H1 (cell line): ENCODE results near the gene MINDY3. TPM values are rescaled to one million over a fixed set of nuclear protein-coding genes. Genes with fewer than 3 reads are reported as not detected.

ENCODE experiments used
- CTCF ChIA-PET: fragments of 300-600 bp; sonication (Branson Sonifier 250); formaldehyde crosslinking; loops from one replicate; lab custom pipeline; 2021; ENCODE audit not compliant: partially characterized antibody; lab: Charles Lee
- POLR2A ChIA-PET: fragments of 300-600 bp; sonication (Branson Sonifier 250); formaldehyde crosslinking; loops from one replicate; lab custom pipeline; 2021; ENCODE audit warnings: inconsistent platforms; ENCODE audit not compliant: partially characterized antibody; lab: Charles Lee
- DNase-seq, 2 experiments: peaks; one replicate each; pipeline versions ENCODE4 v3.0.0 to v3.0.0-alpha.2; 2010 to 2022; ENCODE audit warnings: low spot score in 2 of 2, low read depth in 1 of 2, mixed read lengths in 1 of 2
- FAIRE-seq: peaks from 2 replicates; lab custom pipeline; 2011; peaks lifted over from hg19 to GRCh38; lab: Jason Lieb, UNC
- H2AFZ ChIP-seq: 2 replicates; pipeline ENCODE4 v1.8.1; 2012; ENCODE audit warnings: low read length, inconsistent platforms
- H2AK5ac ChIP-seq: 2 replicates; pipeline ENCODE4 v1.6.1; 2013; ENCODE audit warnings: low read depth, low read length
- H2BK120ac ChIP-seq: replicated peaks from 2 replicates; pipeline ENCODE3; 2013; ENCODE audit warnings: low read depth, low read length, inconsistent platforms
- H2BK12ac ChIP-seq: 2 replicates; pipeline ENCODE4 v1.6.1; 2013; ENCODE audit warnings: low read depth, low read length
- H2BK15ac ChIP-seq: 2 replicates; pipeline ENCODE4 v1.6.1; 2013; ENCODE audit warnings: low read length
- H2BK20ac ChIP-seq: 2 replicates; pipeline ENCODE4 v1.6.1; 2013; ENCODE audit warnings: low read length
- H2BK5ac ChIP-seq: 2 replicates; pipeline ENCODE4 v1.6.1; 2013; ENCODE audit warnings: low read depth, low read length
- H3K14ac ChIP-seq: 2 replicates; pipeline ENCODE4 v1.6.1; 2013; ENCODE audit warnings: inconsistent platforms; ENCODE audit not compliant: insufficient read length
- H3K18ac ChIP-seq: 2 replicates; pipeline ENCODE4 v1.6.1; 2013; ENCODE audit warnings: low read length; ENCODE audit errors: extremely low read depth
- H3K23ac ChIP-seq: 2 replicates; pipeline ENCODE4 v1.6.1; 2013; ENCODE audit warnings: inconsistent platforms; ENCODE audit not compliant: insufficient read length
- H3K23me2 ChIP-seq: 2 replicates; pipeline ENCODE4 v1.6.1; 2013; ENCODE audit warnings: low read depth, low read length
- H3K27ac ChIP-seq: 2 replicates; pipeline ENCODE4 v1.6.1; 2011; ENCODE audit warnings: low read depth, low read length, inconsistent platforms
- H3K27me3 ChIP-seq, 4 experiments: replicated peaks in 1 of 4; 1 replicate in 1 of 4; 2 replicates in 3 of 4; pipeline versions ENCODE4 v1.6.1 to v1.8.1; 2011 to 2013; ENCODE audit warnings: low read length in 3 of 4, mild to moderate bottlenecking in 3 of 4, inconsistent platforms in 2 of 4, mixed read lengths in 2 of 4, moderate library complexity in 1 of 4; ENCODE audit not compliant: control insufficient read depth in 3 of 4, insufficient read depth in 3 of 4; ENCODE audit errors: extremely low read depth in 1 of 4
- H3K36me3 ChIP-seq, 4 experiments: 2 replicates each; pipeline versions ENCODE4 v1.6.1 to v1.8.1; 2011 to 2013; ENCODE audit warnings: mild to moderate bottlenecking in 4 of 4, low read length in 3 of 4, moderate library complexity in 2 of 4, control low read depth in 1 of 4, inconsistent platforms in 1 of 4; ENCODE audit not compliant: insufficient read depth in 4 of 4, control insufficient read depth in 2 of 4
- H3K4ac ChIP-seq: replicated peaks from 2 replicates; pipeline ENCODE3; 2013; ENCODE audit warnings: low read length, low read depth, mixed read lengths, inconsistent platforms; ENCODE audit not compliant: insufficient read length
- H3K4me1 ChIP-seq, 4 experiments: replicated peaks in 1 of 4; 1 replicate in 1 of 4; 2 replicates in 3 of 4; pipeline versions ENCODE4 v1.6.1 to v1.8.1; 2011 to 2013; ENCODE audit warnings: low read length in 3 of 4, inconsistent platforms in 2 of 4, mixed read lengths in 1 of 4; ENCODE audit not compliant: insufficient read depth in 4 of 4, control insufficient read depth in 3 of 4
- H3K4me2 ChIP-seq, 2 experiments: 2 replicates each; pipeline versions ENCODE4 v1.6.1 to v1.8.1; 2011 to 2013; ENCODE audit warnings: low read depth in 2 of 2, low read length in 2 of 2, control low read depth in 1 of 2, inconsistent platforms in 1 of 2, mild to moderate bottlenecking in 1 of 2; ENCODE audit not compliant: insufficient read depth in 1 of 2
- H3K4me3 ChIP-seq, 4 experiments: fragments of 200-600, 300-600 bp in 1 of 4; sonication (generic), shearing (Covaris generic), sonication (Bioruptor Twin) in 1 of 4; 2 replicates each; pipeline versions ENCODE4 v1.5.1 to v1.8.1; 2011 to 2016; ENCODE audit warnings: low read length in 4 of 4, low read depth in 3 of 4, control low read depth in 2 of 4, inconsistent platforms in 2 of 4, mild to moderate bottlenecking in 2 of 4, mixed read lengths in 1 of 4, moderate library complexity in 1 of 4; ENCODE audit not compliant: insufficient read depth in 2 of 4; ENCODE audit errors: extremely low read depth in 1 of 4
- H3K56ac ChIP-seq: replicated peaks from 2 replicates; pipeline ENCODE3; 2013; ENCODE audit warnings: low read depth, mild to moderate bottlenecking, mixed read lengths, low read length, inconsistent platforms; ENCODE audit not compliant: insufficient read length
- H3K79me1 ChIP-seq: 2 replicates; pipeline ENCODE4 v1.6.1; 2013; ENCODE audit warnings: low read depth, low read length, control low read depth
- H3K79me2 ChIP-seq, 2 experiments: 2 replicates each; pipeline versions ENCODE4 v1.6.1 to v1.8.1; 2012 to 2013; ENCODE audit warnings: low read length in 2 of 2, mild to moderate bottlenecking in 2 of 2, inconsistent platforms in 1 of 2; ENCODE audit not compliant: insufficient read depth in 2 of 2, control insufficient read depth in 1 of 2
- H3K9ac ChIP-seq, 4 experiments: replicated peaks in 1 of 4; 1 replicate in 1 of 4; 2 replicates in 3 of 4; pipeline versions ENCODE4 v1.6.1 to v1.8.1; 2011 to 2013; ENCODE audit warnings: low read depth in 3 of 4, low read length in 3 of 4, control low read depth in 2 of 4, mild to moderate bottlenecking in 2 of 4, moderate library complexity in 2 of 4, inconsistent platforms in 1 of 4; ENCODE audit errors: extremely low read depth in 1 of 4
- H3K9me3 ChIP-seq, 2 experiments: 2 replicates each; pipeline versions ENCODE4 v1.6.1 to v1.8.1; 2012 to 2013; ENCODE audit warnings: mild to moderate bottlenecking in 2 of 2, moderate library complexity in 2 of 2, control low read depth in 1 of 2, inconsistent platforms in 1 of 2, low read depth in 1 of 2, low read length in 1 of 2, mixed read lengths in 1 of 2; ENCODE audit not compliant: insufficient read depth in 2 of 2
- H4K20me1 ChIP-seq, 2 experiments: replicated peaks in 1 of 2; 2 replicates each; pipeline versions ENCODE3 to v1.8.1; 2011 to 2013; ENCODE audit warnings: inconsistent platforms in 2 of 2, low read length in 2 of 2, mild to moderate bottlenecking in 1 of 2; ENCODE audit not compliant: insufficient read depth in 2 of 2, control insufficient read depth in 1 of 2
- H4K5ac ChIP-seq: 2 replicates; pipeline ENCODE4 v1.6.1; 2013; ENCODE audit warnings: low read length, low read depth, mixed read lengths, inconsistent platforms; ENCODE audit not compliant: insufficient read length
- H4K8ac ChIP-seq: 2 replicates; pipeline ENCODE4 v1.8.0; 2013; ENCODE audit warnings: mild to moderate bottlenecking, moderate library complexity, low read length, inconsistent platforms; ENCODE audit not compliant: insufficient read depth; ENCODE audit errors: extremely low read depth
- H4K91ac ChIP-seq: replicated peaks from 2 replicates; pipeline ENCODE3; 2013; ENCODE audit warnings: low read length, mixed read lengths, inconsistent platforms; ENCODE audit not compliant: insufficient read length
- CREB1 ChIP-seq: IDR thresholded peaks from 2 replicates; pipeline ENCODE4 v1.6.1; 2012; ENCODE audit warnings: inconsistent platforms
- KDM4A ChIP-seq: IDR thresholded peaks from one replicate; pipeline ENCODE4 v1.7.1; 2012; ENCODE audit warnings: low read depth, mild to moderate bottlenecking, moderate library complexity, low read length, inconsistent platforms; ENCODE audit not compliant: severe bottlenecking
- MAFK ChIP-seq: IDR thresholded peaks from 2 replicates; pipeline ENCODE4 v1.6.1; 2012; ENCODE audit warnings: low read depth, mild to moderate bottlenecking, improper control_type of control experiment, low read length
- RBBP5 ChIP-seq: IDR thresholded peaks from 2 replicates; pipeline ENCODE4 v1.7.1; 2012; ENCODE audit warnings: low read depth, mild to moderate bottlenecking, inconsistent platforms, low read length, moderate library complexity, borderline replicate concordance
- RXRA ChIP-seq: IDR thresholded peaks from 2 replicates; pipeline ENCODE4 v1.6.1; 2011; ENCODE audit warnings: low read depth, mild to moderate bottlenecking, low read length, moderate library complexity; ENCODE audit not compliant: insufficient read depth
- TCF12 ChIP-seq: IDR thresholded peaks from 2 replicates; pipeline ENCODE4 v1.6.1; 2011; ENCODE audit warnings: low read depth, mild to moderate bottlenecking, low read length
- WGBS, 2 experiments: shearing (Covaris generic) in 1 of 2; methylation state at CpG; one replicate each; pipeline versions ENCODE4 v1.1.6 to v1.1.7; 2013 to 2015; ENCODE audit warnings: low lambda C conversion rate in 2 of 2, mixed read lengths in 2 of 2, inconsistent platforms in 1 of 2, low coverage in 1 of 2, missing lambda C conversion rate in 1 of 2; ENCODE audit not compliant: insufficient replicate concordance in 2 of 2, insufficient coverage in 1 of 2, insufficient read length in 1 of 2; ENCODE audit errors: extremely low coverage in 1 of 2, missing lambda C conversion rate in 1 of 2; 5-methylcytosine and 5-hydroxymethylcytosine counted together
- polyA plus RNA-seq, 7 experiments: library from polyadenylated mRNA; depleted of rRNA in 3 of 7; stranded (reverse) in 5 of 7; unstranded in 2 of 7; fragments of >200 nt in 5 of 7; fragments of 200-250 nt in 2 of 7; gene quantifications; 1 replicate in 5 of 7; 2 replicates in 1 of 7; 4 replicates in 1 of 7; pipeline versions ENCODE4 v1.2.1 to v1.2.3, GENCODE V29; 2011 to 2013; ENCODE audit warnings: missing spikeins in 2 of 7, mixed read lengths in 2 of 7
- total RNA-seq: library from RNA; stranded (reverse); fragmentation: NEBNext Ultra II Directional; extraction: Animal tissue kit (Norgen Biotek cat#: 25700); gene quantifications from 2 replicates; pipeline ENCODE4 v1.2.1, GENCODE V29; 2021

The MINDY3 gene
- total and polyA plus RNA-seq, 2 of the 8 experiments (the other 6 are each of a cell fraction or from before 2014, with no cell fraction given): 4.6 to 13.6 TPM

- Histone ChIP-seq H3K27me3 (no peaks in the 10 kb centered on the region), H3K14ac (no peak overlapping the region), H3K56ac (no peak overlapping the region), H4K5ac (no peak overlapping the region), H3K23ac (no peak overlapping the region), H4K8ac (no peak overlapping the region), H3K4ac (no peak overlapping the region), H2BK12ac (no peak overlapping the region), H4K20me1 (no peaks in the 10 kb centered on the region), H3K18ac (no peak overlapping the region), H4K91ac (no peak overlapping the region), H3K4me2 (no peak overlapping the region), H2BK5ac (no peak overlapping the region), H3K36me3 (no peaks in the 10 kb centered on the region), H3K4me1 (peaks cover 0 to 2% (median 0%) of the 10 kb centered on the region in 4 experiments; a peak in 1 of 7 replicates), H3K79me1 (no peaks in the 10 kb centered on the region), H2AK5ac (no peak overlapping the region), H2AFZ (no peak overlapping the region), H2BK120ac (no peak overlapping the region), H3K9me3 (no peaks in the 10 kb centered on the region), H3K79me2 (no peaks in the 10 kb centered on the region), H3K9ac (no peak overlapping the region), H2BK20ac (no peak overlapping the region), H2BK15ac (no peak overlapping the region), H3K23me2 (no peaks in the 10 kb centered on the region), H3K27ac (no peak overlapping the region), H3K4me3 (no peak overlapping the region)
- WGBS, 2 experiments: 61% methylated on average over 3 of the region's 3 CpGs; no CpG with 5 or more reads in 1 of the 2 experiments
- no peak for DNase-seq
- CTCF ChIA-PET: interaction anchor here (0.8 to 0.9 kb wide), 2 partner anchors 18 to 234 kb away, joined by 3 to 4 read pairs; no protein-coding TSS in a partner anchor
- POLR2A ChIA-PET: no interaction called here
- TF ChIP-seq KDM4A: no peak
- TF ChIP-seq RBBP5: no peak
- TF ChIP-seq CREB1: no peak
- no peak for TF ChIP-seq MAFK
- TF ChIP-seq RXRA: no peak
- TF ChIP-seq TCF12: no peak
- no peak for FAIRE-seq
Measured at GRCh38 chr10:15884447-15884846, 24.1 kb upstream of the MINDY3 start.
